ENCODE results near the gene UBAC2.

- TF ChIP-seq CTCF (conservative IDR thresholded peaks at IDR 0.05 in 1 of 2, IDR thresholded peaks at IDR 0.05 in 1 of 2; ENCODE audit: low read depth in 1 of 2, low read length in 2 of 2) (no peak), EZH2 (IDR thresholded peaks at IDR 0.05; ENCODE audit: low read length, missing control alignments) (no peak)
These were observed 156.5 kb downstream of the UBAC2 start for GRCh38 chr13:99357131-99357596.

Measured in fibroblast of lung (primary cell).